HepG2 (cell line): ENCODE measurements around the gene NGFR. TPM values are rescaled to one million over a fixed set of nuclear protein-coding genes. Genes with fewer than 3 reads are reported as not detected.

Experiments used
- FOXO1 ChIP-seq: sonication (generic); formaldehyde crosslinking; IDR thresholded peaks from 2 replicates; pipeline ENCODE4 v1.4.0; 2020; ENCODE audit warnings: missing genetic modification reagents
- HNF4G ChIP-seq, 2 experiments: sonication (generic) in 1 of 2; formaldehyde crosslinking in 1 of 2; IDR thresholded peaks; 2 replicates each; pipeline versions ENCODE4 v1.4.0 to v1.6.1; 2011 to 2020; ENCODE audit warnings: borderline replicate concordance in 2 of 2, low read depth in 2 of 2, mild to moderate bottlenecking in 2 of 2, low read length in 1 of 2, missing genetic modification reagents in 1 of 2, moderate library complexity in 1 of 2
- MAF1 ChIP-seq: sonication (generic); formaldehyde crosslinking; IDR thresholded peaks from 2 replicates; pipeline ENCODE4 v1.5.0; 2020; ENCODE audit warnings: missing genetic modification reagents, borderline replicate concordance
- MAFK ChIP-seq, 2 experiments: IDR thresholded peaks in 1 of 2; conservative IDR thresholded peaks in 1 of 2; 2 replicates each; pipeline ENCODE4 v1.6.1; 2011; ENCODE audit warnings: improper control_type of control experiment in 2 of 2, low read length in 2 of 2
- MAZ ChIP-seq, 2 experiments: sonication (generic) in 1 of 2; formaldehyde crosslinking in 1 of 2; IDR thresholded peaks; 2 replicates each; pipeline versions ENCODE4 v1.5.0 to v1.6.1; 2012 to 2020; ENCODE audit warnings: low read depth in 2 of 2, mild to moderate bottlenecking in 2 of 2, borderline replicate concordance in 1 of 2, improper control_type of control experiment in 1 of 2, low read length in 1 of 2, missing genetic modification reagents in 1 of 2, moderate library complexity in 1 of 2
- NFIB ChIP-seq: sonication (generic); formaldehyde crosslinking; IDR thresholded peaks from 2 replicates; pipeline ENCODE4 v1.9.0; 2021; ENCODE audit warnings: missing genetic modification reagents, mild to moderate bottlenecking, borderline replicate concordance
- NRL ChIP-seq: sonication (generic); formaldehyde crosslinking; IDR thresholded peaks from 2 replicates; pipeline ENCODE4 v1.5.0; 2020; ENCODE audit warnings: missing genetic modification reagents, mild to moderate bottlenecking, moderate library complexity, borderline replicate concordance
- ONECUT2 ChIP-seq: sonication (generic); formaldehyde crosslinking; IDR thresholded peaks from 2 replicates; pipeline ENCODE4 v1.4.0; 2020; ENCODE audit warnings: missing genetic modification reagents
- PATZ1 ChIP-seq: sonication (generic); formaldehyde crosslinking; IDR thresholded peaks from 2 replicates; pipeline ENCODE4 v1.4.0; 2020; ENCODE audit warnings: missing genetic modification reagents
- RAD21 ChIP-seq: fragments of 450-650 bp; formaldehyde crosslinking; IDR thresholded peaks from 2 replicates; pipeline ENCODE4 v1.5.0; 2020; ENCODE audit warnings: mild to moderate bottlenecking
- RERE ChIP-seq: IDR thresholded peaks from 2 replicates; pipeline ENCODE4 v1.6.1; 2016; ENCODE audit warnings: low read depth, missing genetic modification reagents, missing compliant biosample characterization
- SALL1 ChIP-seq: sonication (generic); formaldehyde crosslinking; IDR thresholded peaks from 2 replicates; pipeline ENCODE4 v1.8.0; 2022; ENCODE audit warnings: mild to moderate bottlenecking, missing genetic modification reagents
- ZMAT3 ChIP-seq: sonication (generic); formaldehyde crosslinking; conservative IDR thresholded peaks from 2 replicates; pipeline ENCODE4 v1.7.0; 2021; ENCODE audit warnings: missing genetic modification reagents
- ZNF44 ChIP-seq: sonication (generic); formaldehyde crosslinking; IDR thresholded peaks from 2 replicates; pipeline ENCODE4 v1.5.1; 2020; ENCODE audit warnings: mild to moderate bottlenecking, missing genetic modification reagents
- ZNF503 ChIP-seq: sonication (generic); formaldehyde crosslinking; IDR thresholded peaks from 2 replicates; pipeline ENCODE4 v1.4.0; 2020; ENCODE audit warnings: missing genetic modification reagents
- ZNF576 ChIP-seq: sonication (generic); formaldehyde crosslinking; IDR thresholded peaks from 2 replicates; pipeline ENCODE4 v1.4.0; 2020; ENCODE audit warnings: mild to moderate bottlenecking, missing genetic modification reagents
- ZNF580 ChIP-seq: IDR thresholded peaks from 2 replicates; pipeline ENCODE4 v1.6.1; 2016; ENCODE audit warnings: low read depth, borderline replicate concordance
- polyA plus RNA-seq, 8 experiments: library from polyadenylated mRNA; depleted of rRNA in 3 of 8; stranded (reverse) in 7 of 8; unstranded in 1 of 8; fragments of >200 nt; fragmentation: Illumina TruSeq in 4 of 8; extraction: Trizol in 4 of 8; gene quantifications; 2 replicates each; pipeline versions ENCODE4 v1.2.1 to v1.2.3, GENCODE V29; 2011 to 2016; ENCODE audit warnings: low read depth in 4 of 8, missing spikeins in 1 of 8, mixed read lengths in 1 of 8; ENCODE audit not compliant: insufficient read depth in 1 of 8
- total RNA-seq, 5 experiments: library from RNA; depleted of rRNA; stranded (reverse); fragments of >200 nt; fragmentation: Illumina TruSeq; extraction: Trizol; gene quantifications; 2 replicates each; pipeline ENCODE4 v1.2.3, GENCODE V29; 2016; ENCODE audit warnings: low read depth in 1 of 5

NGFR gene
- total and polyA plus RNA-seq, 2 of the 13 experiments (the other 11 are each of a cell fraction or from before 2014, with no cell fraction given): 1.1 to 1.8 TPM

GRCh38 chr17:49514071-49514721, 19.1 kb downstream of the NGFR start (continued):
- peak; percentile 51; the same call in 1 of the 2 replicates for TF ChIP-seq RAD21 (CRISPR knock-in tag)
- 0 out of 2 replicates have a peak, but pooled peaks have one; percentile 38 for TF ChIP-seq ZNF580 (CRISPR knock-in tag)
- no peak for TF ChIP-seq MAFK (conservative IDR thresholded peaks at IDR 0.05 in 1 of 2, IDR thresholded peaks at IDR 0.05 in 1 of 2; ENCODE audit: low read length in 2 of 2)
- TF ChIP-seq NRL (CRISPR knock-in tag): 0 out of 2 replicates have a peak, but pooled peaks have one; percentile 17
- TF ChIP-seq PATZ1: peak; percentile 85
- no peak for TF ChIP-seq ZNF44 (CRISPR knock-in tag)
- TF ChIP-seq HNF4G (IDR thresholded peaks at IDR 0.05; ENCODE audit: borderline replicate concordance, low read depth, low read length): peak; percentile 53; the same call in 1 of the 2 replicates
- no peak for TF ChIP-seq HNF4G (CRISPR knock-in tag; IDR thresholded peaks at IDR 0.05; ENCODE audit: borderline replicate concordance, low read depth)
- TF ChIP-seq ONECUT2 (CRISPR knock-in tag): no peak
- 0 out of 2 replicates have a peak, but pooled peaks have one; percentile 15 for TF ChIP-seq ZMAT3 (CRISPR knock-in tag)
- no peak for TF ChIP-seq MAF1 (CRISPR knock-in tag)
- TF ChIP-seq ZNF503: no peak
- TF ChIP-seq RERE (CRISPR knock-in tag): no peak
- TF ChIP-seq ZNF576 (CRISPR knock-in tag): 0 out of 2 replicates have a peak, but pooled peaks have one; percentile 39
- TF ChIP-seq SALL1: peak; percentile 49; the same call in 1 of the 2 replicates
- peak; percentile 34; the same call in 1 of the 2 replicates for TF ChIP-seq MAZ (IDR thresholded peaks at IDR 0.05; ENCODE audit: borderline replicate concordance, low read depth, low read length)
- TF ChIP-seq MAZ (CRISPR knock-in tag; IDR thresholded peaks at IDR 0.05; ENCODE audit: low read depth): no peak
- peak; percentile 13 for TF ChIP-seq FOXO1
- TF ChIP-seq NFIB (CRISPR knock-in tag): no peak
